Left cardiac atrium (tissue), 4 donors: ENCODE data around the gene CARD18. TPM values are rescaled to one million over a fixed set of nuclear protein-coding genes. Genes with fewer than 3 reads are reported as not detected.

ENCODE experiments used
- ATAC-seq, 2 donors: fragments of 200-7000 bp; cut with Tn5 transposase; one replicate each; pipeline ENCODE4 v1.9.1; 2020; ENCODE audit warnings: mild to moderate bottlenecking in 2 of 2, moderate library complexity in 2 of 2
- DNase-seq: peaks from one replicate; pipeline ENCODE4 v3.0.0-alpha.2; 2020
- intact Hi-C, 2 donors: fragments of 100-400 bp; cut with DNase I; formaldehyde crosslinking; loops; one replicate each; pipeline versions ENCODE4 v1.14.1 to v1.15.1; 2022 to 2023
- long read RNA-seq: library from polyadenylated mRNA; unstranded; transcript quantifications from one replicate; pipeline ENCODE4 v2.0.0, GENCODE V29; 2021
- total RNA-seq, 2 donors: library from RNA; stranded (reverse); fragmentation: NEBNext Ultra II Directional; extraction: Animal tissue kit (Norgen Biotek cat#: 25700); gene quantifications; one replicate each; pipeline ENCODE4 v1.2.1, GENCODE V29; 2021
- donor health status: DM: no; HTN: yes; CAD: no.
- donor health status: DM: no; HTN: yes; CAD: no; lungs with severe emphysema.
- donor health status: DM: yes; HTN: yes; CAD: no.
- donor health status: Dilated cardiomyopathy.

Gene CARD18, protein sequence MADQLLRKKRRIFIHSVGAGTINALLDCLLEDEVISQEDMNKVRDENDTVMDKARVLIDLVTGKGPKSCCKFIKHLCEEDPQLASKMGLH
- total RNA-seq: not detected
- long read RNA-seq: 0 reads

DNA sequence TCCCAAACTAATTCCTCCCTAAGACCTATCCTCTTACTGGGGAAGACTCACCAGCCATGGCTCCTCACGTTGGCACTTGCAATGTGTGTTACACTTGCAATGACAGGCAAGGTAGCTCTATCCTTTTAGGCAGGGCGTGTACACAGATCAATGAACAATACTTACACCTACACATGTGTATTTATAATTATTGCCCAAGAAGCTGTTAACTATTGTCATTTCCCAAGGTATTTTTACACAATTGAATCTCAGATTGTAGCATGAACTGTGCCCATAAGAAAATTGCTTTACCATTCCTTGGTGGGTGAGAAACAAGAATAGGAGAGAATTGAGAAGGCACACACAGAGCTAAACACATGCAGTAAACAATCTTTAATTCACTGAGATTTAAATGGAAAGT, at the start of gene CARD18:
CARD18 (minus strand) TSS at position 101 of the 400 bp plus-strand sequence; CDS start at position 58, 43 bp downstream.
- intact Hi-C loops: no loop called here
- DNase-seq (no peak), ATAC-seq (no peak)

DNA sequence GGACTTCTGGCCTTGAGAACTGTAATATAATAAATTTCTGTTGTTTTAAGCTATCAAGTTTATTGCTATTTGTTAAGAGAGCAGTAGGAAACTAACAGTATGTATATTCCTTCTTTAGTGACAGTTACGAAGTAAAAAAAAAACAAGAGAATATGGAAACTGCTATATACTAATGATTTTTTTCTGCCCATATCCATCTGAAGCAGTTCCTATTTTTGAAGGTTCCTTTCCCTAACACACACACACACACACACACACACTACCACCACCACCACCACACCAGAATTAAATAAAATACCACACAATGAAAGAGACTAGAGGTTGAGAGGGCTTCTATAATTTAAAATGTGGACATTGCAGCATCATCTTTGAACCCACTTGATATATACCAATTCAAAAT, 44.4 kb upstream of the CARD18 start:
- DNase-seq: no peak
- intact Hi-C loops: no loop called here
- ATAC-seq: no peak

DNA sequence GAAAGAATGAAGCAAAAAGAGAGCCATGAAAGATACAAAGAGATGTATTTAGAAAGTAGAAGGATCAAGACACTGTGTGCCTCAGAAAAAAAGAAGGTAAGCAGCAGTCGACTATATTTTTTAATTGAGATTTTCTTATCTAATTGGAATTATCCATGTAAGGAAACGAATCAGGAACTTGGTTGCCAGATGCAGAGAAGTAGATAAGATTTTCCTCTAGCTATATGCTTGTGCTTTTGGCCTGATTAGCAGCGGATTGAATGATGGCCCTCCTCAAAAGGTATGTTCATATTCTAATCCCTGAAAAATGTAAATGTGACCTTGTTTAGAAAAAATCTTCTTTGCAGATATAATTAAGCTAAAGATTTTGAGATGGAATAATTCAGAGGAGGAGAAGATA, 43.9 kb upstream of the CARD18 start:
- ATAC-seq: no peak
- DNase-seq: no peak
- intact Hi-C loops: no loop called here

DNA sequence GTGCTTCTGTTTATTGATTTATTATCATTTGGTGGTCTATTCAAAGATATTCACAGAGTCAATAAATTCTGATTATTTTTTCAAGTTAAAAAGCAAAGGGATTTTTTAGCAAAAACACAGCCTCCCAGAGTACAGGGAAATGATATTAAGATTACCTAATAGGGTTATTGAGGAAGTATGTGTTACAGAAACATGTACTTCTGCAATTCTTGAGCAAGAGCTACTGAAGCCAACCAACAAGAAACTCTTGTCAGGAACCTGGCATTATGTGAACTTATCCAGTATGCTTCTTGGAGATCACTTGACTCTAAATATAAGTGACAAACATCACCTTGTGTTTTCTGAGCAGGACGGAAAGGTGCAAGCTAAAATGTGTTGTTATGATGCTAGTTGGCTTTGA, 42.0 kb upstream of the CARD18 start:
- ATAC-seq (peak; percentile 68 to 77), DNase-seq (no peak)
- intact Hi-C loops: no loop called here

DNA sequence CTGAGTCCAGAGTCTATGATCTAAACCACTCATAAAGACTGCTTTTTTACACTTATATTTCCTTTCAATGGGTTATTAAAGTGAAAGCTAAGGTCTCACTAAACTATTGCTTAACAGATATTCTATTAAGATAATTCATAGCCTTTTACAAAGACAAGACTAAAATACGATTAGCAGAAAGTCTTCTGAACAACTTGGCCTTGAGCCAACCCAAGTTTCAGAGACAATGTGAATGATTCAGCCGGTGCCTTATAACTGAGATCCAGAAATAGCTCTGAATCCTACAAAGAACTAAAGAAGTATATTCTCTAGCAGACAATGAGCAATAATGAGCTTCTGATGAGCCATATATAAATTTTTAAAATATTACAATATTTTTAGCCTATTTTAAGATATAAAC, 41.5 kb upstream of the CARD18 start:
- intact Hi-C loops: no loop called here
- DNase-seq (no peak), ATAC-seq (no peak)

DNA sequence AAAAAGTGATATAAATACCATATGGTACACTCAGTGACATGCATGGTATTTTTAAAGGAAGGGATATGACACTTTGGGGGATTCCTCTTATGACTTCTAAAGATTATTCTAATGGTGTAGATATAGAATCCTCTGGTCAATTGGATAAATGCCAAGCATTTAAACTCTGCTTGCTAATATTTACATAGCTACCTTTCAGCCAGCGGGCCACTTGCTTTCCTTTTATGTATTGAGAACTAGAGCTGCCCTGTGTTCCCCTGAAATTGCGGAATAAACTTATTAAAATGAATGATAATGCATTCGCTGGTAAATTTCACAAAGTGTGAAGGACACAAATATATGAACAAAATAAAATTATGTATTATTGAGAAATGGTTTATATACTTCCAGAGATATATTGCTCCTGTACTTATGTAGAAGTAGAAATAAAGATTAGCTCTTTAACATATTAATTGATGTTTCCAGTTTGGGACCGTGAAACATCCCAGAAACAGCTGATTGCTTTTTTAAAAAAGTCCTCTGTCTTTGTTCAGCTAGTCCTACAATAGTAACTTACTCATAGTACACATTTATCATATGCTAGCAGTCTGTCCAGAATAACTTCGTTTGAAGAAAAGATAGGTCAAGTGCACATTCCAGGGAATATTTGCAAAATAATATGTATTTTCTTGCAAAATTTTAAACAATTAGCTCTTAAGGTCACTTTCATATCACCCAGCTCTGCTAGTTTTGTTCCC, 40.1 kb upstream of the CARD18 start:
- DNase-seq (no peak), ATAC-seq (no peak)
- intact Hi-C loops: no loop called here

DNA sequence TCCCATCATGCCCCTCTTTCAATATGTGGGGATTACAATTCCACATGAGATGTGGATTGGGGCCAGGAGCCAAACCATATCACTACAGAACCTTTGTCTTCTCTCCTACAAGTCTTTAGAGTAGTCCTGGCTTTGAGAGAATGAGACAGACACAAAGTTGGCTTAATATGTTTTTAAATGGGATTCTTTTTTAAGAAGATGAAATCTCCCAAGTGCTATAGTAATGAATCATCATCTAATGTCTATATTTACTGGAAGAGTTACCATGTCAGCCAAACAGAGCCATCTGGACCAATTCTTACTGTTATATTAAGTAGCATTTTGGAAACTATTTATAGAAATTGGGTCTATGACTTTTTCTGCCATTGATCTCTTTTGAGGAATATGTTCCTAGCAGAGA, 38.1 kb upstream of the CARD18 start:
- DNase-seq (no peak), ATAC-seq (peak in 1 of 2 donors; percentile 52)
- intact Hi-C loops: no loop called here

DNA sequence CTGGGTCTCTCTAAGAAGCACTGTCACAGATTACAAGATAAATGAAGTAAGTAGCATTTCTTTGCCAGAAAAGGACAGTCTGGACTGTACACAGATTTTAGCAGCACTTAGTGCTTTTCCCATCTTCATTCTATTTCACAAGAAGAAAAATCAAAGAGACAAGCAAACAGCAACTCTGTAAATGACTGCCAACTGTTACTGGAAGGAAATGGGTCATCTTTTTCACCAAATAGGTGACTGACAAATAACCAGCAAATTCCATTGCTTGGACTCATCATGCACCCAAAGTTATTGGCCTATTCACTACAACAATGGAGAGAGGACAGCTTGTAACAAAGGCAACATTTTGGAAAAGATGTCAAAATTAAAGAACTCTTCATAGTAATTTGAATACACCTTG, 28.9 kb upstream of the CARD18 start:
- intact Hi-C loops: no loop called here
- no peak for ATAC-seq
- no peak for DNase-seq

DNA sequence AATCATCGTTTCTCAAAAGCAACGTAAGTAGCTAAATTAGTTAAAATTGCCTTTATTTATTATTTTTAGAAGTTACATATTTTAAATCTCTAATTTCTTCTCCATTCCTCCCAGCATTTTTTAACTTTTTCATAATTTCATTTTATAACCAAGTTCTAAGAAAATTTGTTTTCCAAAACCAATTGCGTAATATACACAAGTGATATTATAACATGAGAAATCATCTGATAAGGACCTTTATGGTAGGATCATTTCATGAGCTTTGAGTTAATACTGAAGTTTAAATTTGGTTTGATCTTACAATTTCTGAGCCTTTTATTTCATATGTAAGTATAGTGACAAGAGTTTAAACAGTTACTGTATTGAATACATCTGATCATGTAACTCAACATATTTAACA, 27.7 kb upstream of the CARD18 start:
- no peak for ATAC-seq
- no peak for DNase-seq
- intact Hi-C loops: no loop called here

DNA sequence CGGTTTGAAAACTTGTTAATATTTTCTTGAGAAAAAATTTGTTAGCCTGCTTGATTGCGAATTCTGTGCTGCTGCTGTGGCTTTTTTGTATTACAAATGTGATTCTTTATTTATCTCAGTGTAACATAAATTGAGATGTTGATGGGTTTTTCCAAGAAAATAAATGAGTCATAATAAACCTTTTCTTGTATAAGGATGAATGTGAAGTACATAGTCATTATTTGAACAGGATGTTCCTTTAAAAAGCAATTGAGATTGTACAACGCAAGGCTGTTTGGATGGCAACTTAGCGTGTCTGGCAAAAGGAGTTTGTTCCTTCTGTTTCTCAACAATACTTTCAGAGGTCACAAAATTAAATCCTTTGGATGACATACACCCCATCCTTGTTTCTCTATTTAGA, 24.6 kb upstream of the CARD18 start:
- no peak for ATAC-seq
- no peak for DNase-seq
- intact Hi-C loops: no loop called here

DNA sequence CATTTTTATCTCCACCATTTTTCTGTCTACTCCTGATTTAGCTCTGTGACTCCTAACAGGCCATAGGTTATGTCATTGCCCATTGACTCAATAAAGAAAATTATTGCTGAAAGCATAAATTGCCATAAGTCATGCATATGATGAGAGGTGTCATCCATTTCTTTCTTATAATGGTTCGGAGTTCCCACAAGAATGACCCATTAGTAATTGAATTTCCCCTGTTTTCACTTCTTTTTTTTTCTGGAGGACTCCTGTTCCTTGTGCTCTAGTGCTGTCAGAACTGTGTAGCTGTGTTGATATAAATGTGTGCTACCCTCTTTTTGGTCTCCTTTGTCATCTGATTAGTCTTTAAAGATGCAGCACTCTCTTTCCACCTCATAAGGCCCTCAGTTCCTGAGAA, 22.9 kb upstream of the CARD18 start:
- no peak for DNase-seq
- intact Hi-C loops: no loop called here
- no peak for ATAC-seq

DNA sequence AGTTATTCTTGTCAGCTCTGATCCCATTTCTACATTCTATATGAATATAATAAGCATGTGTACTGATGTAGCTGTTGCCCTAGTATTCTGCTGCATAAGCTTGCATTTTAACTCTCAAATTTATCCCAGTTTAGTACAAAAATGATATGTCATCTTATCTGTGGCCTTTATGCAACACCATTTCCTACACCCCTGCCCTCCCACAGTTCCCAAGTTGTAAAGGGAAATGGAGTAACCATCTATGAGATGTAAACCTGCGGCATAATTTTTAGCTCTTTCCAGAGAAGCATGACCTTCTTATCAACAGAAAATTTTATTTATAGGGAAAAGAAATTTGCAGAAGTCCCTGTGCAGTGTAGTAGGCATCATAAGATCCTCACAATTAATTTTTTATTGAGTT, 18.9 kb upstream of the CARD18 start:
- ATAC-seq: no peak
- intact Hi-C loops: no loop called here
- no peak for DNase-seq

DNA sequence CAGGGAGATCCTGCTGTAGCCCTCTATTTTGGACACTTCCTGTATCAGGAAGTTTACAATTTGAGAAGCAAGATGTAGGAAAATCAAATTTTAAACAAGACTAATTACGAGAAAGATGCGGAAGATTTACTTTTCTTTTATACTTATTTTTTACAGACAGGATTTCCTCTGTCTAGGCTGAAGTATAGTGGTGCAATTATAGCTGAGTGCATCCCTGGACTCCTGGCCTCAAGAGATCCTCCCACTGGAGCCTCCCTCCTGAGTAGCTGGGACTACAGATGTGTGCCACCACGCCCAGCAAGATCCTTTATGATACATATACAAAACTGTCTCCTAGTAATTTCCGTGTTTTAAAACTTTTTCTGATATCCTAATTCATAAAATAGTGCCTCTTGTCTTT, 17.2 kb upstream of the CARD18 start:
- intact Hi-C loops: no loop called here
- DNase-seq (no peak), ATAC-seq (no peak)

DNA sequence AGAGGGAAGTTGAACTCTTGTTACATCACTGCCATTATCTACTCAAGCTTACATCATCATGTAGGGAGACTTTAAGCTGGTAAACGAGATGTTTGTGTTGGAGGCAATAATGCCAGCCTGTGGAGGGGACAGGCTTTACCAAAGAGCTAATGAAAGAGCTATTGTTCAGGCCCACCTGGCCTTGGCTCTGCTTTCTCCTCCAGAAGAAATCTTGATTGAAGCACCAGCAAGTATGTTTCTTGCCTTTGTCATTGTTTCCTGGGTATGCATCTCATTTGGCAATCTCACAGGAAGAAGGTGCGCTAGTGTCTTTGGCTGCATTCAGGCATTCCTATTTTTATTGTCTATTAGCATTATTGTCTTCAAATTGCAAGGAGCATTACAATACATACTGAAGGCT, 16.7 kb upstream of the CARD18 start:
- DNase-seq: no peak
- no peak for ATAC-seq
- intact Hi-C loops: no loop called here

DNA sequence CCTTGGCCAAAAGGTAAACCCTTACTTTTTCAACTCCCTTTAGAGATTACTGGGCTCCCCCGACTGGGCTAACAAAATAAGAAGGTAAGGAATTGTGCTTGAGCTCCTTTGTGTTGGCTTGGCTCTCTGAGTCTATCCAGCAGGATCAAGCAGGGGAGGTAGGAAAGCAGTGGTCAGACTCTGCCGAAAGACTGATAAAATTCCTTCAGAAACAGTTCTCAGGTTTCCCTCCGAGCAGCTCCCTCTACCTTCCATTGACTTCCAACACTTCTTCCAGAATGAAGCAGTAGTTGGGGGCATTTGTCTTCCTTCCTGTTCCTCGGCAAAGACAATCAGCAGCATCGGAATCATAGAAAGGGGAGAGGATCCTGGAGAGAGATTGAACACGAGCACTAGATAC, 16.1 kb upstream of the CARD18 start:
- ATAC-seq (no peak), DNase-seq (no peak)
- intact Hi-C loops: no loop called here

DNA sequence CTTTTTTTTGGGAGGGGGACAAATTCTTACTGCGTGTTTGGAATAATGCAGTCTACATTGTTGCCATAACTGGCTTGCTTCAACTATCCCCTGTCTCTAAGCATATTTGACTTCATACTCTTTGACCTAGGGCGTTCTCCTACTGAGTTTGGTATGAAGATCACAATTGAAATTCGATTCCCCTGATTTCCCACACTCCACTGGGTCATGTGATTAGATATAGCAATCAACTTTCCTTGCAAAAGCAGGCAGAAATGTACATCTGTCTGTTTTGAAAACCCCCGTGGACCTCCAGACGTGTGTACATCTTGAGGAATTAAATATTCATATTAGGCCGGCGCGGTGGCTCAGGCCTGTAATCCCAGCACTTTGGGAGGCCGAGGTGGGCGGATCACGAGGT, 13.8 kb upstream of the CARD18 start:
- intact Hi-C loops: no loop called here
- DNase-seq: no peak
- ATAC-seq: no peak

DNA sequence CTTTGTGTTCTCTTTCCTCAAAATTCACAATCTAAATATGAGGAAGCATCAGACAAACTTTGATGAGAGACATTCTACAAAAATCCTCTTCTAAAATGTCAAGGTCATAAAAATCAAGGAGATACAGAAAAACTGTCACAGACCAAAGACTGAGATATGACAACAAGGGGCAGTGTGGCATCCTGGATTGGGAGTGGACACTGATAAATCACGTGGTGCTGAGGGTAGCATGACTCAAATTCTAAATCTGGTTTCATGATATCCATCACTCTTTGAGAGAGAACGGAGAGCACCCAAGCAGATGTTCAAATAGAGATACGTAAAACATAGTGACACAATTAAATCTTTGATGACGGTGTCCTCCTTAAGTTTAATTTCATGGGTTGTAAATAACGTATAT, 13.0 kb upstream of the CARD18 start:
- ATAC-seq (no peak), DNase-seq (no peak)
- intact Hi-C loops: no loop called here

DNA sequence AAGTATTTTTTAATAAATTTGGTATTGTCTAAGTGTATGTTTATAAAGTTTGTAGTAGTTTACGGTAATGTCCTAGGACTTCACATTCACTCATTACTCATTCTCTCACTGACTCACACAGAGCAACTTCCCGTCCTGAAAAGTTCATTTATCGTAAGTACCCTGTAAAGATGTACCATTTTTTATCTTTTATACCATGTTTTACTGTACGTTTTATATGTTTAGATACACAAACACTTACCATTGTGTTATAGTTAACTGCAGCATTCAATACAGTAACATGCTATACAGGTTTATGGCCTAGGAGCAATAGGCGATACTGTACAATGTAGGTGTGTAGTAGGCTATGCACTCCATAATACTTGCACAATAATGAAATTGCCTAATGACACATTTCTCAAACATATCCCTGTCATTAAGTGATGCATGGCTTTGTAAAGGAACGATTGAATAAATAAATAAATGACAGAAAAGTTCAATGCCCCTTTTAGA, 12.5 kb upstream of the CARD18 start:
- no peak for DNase-seq
- intact Hi-C loops: no loop called here
- no peak for ATAC-seq

DNA sequence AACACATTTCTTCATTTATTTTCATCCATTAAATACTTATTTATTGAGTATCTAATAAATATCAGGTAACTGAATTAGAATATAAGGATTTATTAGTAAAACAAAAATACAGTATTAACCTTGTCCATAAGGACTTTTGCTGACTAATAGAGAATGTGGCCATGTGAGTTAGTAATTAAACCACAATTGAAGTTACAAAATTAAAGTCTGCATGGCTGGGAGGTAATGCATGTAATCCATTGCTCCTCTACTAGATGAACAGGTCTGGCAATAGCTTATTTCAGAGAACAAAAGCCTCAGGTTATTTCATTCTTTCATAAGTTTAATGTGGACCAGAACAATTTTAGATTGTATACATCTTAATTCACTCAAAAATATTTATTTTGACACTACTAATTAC, 9.9 kb upstream of the CARD18 start:
- DNase-seq (no peak), ATAC-seq (no peak)
- intact Hi-C loops: no loop called here

DNA sequence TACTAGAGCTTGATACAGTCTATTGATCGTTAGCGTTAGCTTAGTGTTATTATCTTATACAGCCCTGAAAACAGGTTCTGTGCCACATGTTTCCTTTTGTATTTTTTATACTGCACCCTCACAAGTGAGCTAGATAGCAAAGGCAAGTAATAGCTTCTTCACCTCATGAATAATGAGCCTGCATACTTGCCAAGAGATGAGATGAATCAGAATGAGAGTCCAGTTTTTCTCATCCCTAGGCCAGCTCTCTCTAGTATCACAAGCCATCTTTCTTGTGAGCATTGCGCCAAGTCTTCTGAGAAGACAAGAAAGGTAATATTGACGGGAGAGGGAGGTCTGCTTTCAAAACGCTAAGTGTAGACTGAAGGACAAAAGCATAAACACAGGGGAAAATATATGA, 8.7 kb upstream of the CARD18 start:
- DNase-seq: no peak
- intact Hi-C loops: no loop called here
- ATAC-seq: no peak

DNA sequence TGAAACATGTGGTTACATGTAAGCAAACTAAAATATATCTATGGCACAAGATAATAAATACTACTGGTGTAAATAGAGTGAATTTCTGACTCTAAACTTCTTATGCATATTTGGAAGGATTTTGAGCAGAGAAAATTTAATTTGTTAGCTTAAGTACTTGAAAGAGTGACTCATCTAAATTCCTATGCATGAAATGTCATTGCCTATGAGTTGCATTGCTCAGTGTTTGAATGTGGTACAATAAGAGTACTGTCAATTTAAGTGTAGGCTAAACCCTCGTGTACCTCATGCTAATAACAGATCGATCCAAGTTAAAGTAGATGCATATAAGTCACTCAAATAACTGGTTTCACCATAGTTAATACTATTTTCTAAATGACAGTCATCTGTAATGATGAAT, 5.3 kb upstream of the CARD18 start:
- DNase-seq (no peak), ATAC-seq (no peak)
- intact Hi-C loops: no loop called here

DNA sequence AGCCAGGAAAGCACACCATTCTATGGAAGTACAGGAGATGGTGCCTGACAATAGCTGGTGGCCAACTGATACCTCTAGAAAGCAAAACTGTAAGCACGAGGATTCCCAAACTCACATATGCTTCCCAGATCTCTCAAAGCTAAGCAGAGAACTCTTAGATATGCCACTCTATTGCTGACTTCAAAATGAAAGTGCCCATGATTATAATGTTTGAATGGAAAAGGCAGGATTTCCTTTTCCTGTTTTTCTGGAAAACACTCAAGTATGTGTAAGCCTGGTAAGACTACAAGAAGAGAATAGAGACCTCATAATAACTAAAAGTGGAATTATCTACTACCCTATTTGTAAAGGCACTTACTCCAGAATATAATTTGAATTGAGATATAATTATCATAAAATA, 2.6 kb upstream of the CARD18 start:
- no peak for DNase-seq
- intact Hi-C loops: no loop called here
- ATAC-seq: no peak
